Fibroblast of gingiva (primary cell): ENCODE data around the gene TRAPPC10.
A peak's percentile ranks its signal among the peaks of the same experiment; 100 is the strongest.

Source experiments
- DNase-seq: peaks from one replicate; pipeline ENCODE4 v3.0.0-alpha.2; 2011; ENCODE audit warnings: low read depth

Gene TRAPPC10

GRCh38 chr21:44039828-44040227, 27.7 kb downstream of the TRAPPC10 start:
- DNase-seq = no peak

GRCh38 chr21:44043613-44044012, 31.5 kb downstream of the TRAPPC10 start:
- no peak for DNase-seq

- DNase-seq = no peak
Measured at GRCh38 chr21:44046734-44047133, 34.6 kb downstream of the TRAPPC10 start.

GRCh38 chr21:44047996-44048560, 36.0 kb downstream of the TRAPPC10 start:
- no peak for DNase-seq

GRCh38 chr21:44049182-44049581, 37.1 kb downstream of the TRAPPC10 start:
- DNase-seq = no peak

GRCh38 chr21:44049606-44050005, 37.5 kb downstream of the TRAPPC10 start:
- no peak for DNase-seq

GRCh38 chr21:44050276-44050675, 38.2 kb downstream of the TRAPPC10 start:
- DNase-seq = no peak

- peak; percentile 87 for DNase-seq
Measured at GRCh38 chr21:44051462-44051941, 39.4 kb downstream of the TRAPPC10 start.

- DNase-seq = no peak
Measured at GRCh38 chr21:44052071-44052829, 40.1 kb downstream of the TRAPPC10 start.

GRCh38 chr21:44052830-44053226, 40.7 kb downstream of the TRAPPC10 start:
- DNase-seq = no peak

GRCh38 chr21:44053567-44053966, 41.5 kb downstream of the TRAPPC10 start:
- DNase-seq = no peak

- DNase-seq = no peak
Measured at GRCh38 chr21:44054710-44055109, 42.6 kb downstream of the TRAPPC10 start.

- no peak for DNase-seq
Measured at GRCh38 chr21:44057055-44057454, 44.9 kb downstream of the TRAPPC10 start.

GRCh38 chr21:44057960-44058651, 46.0 kb downstream of the TRAPPC10 start:
- no peak for DNase-seq

- no peak for DNase-seq
Measured at GRCh38 chr21:44058652-44058964, 46.5 kb downstream of the TRAPPC10 start.

GRCh38 chr21:44058981-44059380, 46.9 kb downstream of the TRAPPC10 start:
- no peak for DNase-seq

GRCh38 chr21:44059710-44060109, 47.6 kb downstream of the TRAPPC10 start:
- no peak for DNase-seq

GRCh38 chr21:44062380-44062779, 50.3 kb downstream of the TRAPPC10 start:
- no peak for DNase-seq

GRCh38 chr21:44063151-44063912, 51.2 kb downstream of the TRAPPC10 start:
- no peak for DNase-seq

GRCh38 chr21:44064852-44065403, 52.8 kb downstream of the TRAPPC10 start:
- no peak for DNase-seq

- no peak for DNase-seq
Measured at GRCh38 chr21:44065428-44065827, 53.3 kb downstream of the TRAPPC10 start.

GRCh38 chr21:44066116-44066515, 54.0 kb downstream of the TRAPPC10 start:
- DNase-seq = no peak
